H1 (cell line): ENCODE results near the gene EIF2S2. TPM values are rescaled to one million over a fixed set of nuclear protein-coding genes. Genes with fewer than 3 reads are reported as not detected.

ENCODE experiments used
- CTCF ChIA-PET: fragments of 300-600 bp; sonication (Branson Sonifier 250); formaldehyde crosslinking; loops from one replicate; lab custom pipeline; 2021; ENCODE audit not compliant: partially characterized antibody; lab: Charles Lee
- POLR2A ChIA-PET: fragments of 300-600 bp; sonication (Branson Sonifier 250); formaldehyde crosslinking; loops from one replicate; lab custom pipeline; 2021; ENCODE audit warnings: inconsistent platforms; ENCODE audit not compliant: partially characterized antibody; lab: Charles Lee
- DNase-seq, 2 experiments: peaks; one replicate each; pipeline versions ENCODE4 v3.0.0 to v3.0.0-alpha.2; 2010 to 2022; ENCODE audit warnings: low spot score in 2 of 2, low read depth in 1 of 2, mixed read lengths in 1 of 2
- FAIRE-seq: peaks from 2 replicates; lab custom pipeline; 2011; peaks lifted over from hg19 to GRCh38; lab: Jason Lieb, UNC
- H2AFZ ChIP-seq: 2 replicates; pipeline ENCODE4 v1.8.1; 2012; ENCODE audit warnings: low read length, inconsistent platforms
- H2AK5ac ChIP-seq: 2 replicates; pipeline ENCODE4 v1.6.1; 2013; ENCODE audit warnings: low read depth, low read length
- H2BK120ac ChIP-seq: replicated peaks from 2 replicates; pipeline ENCODE3; 2013; ENCODE audit warnings: low read depth, low read length, inconsistent platforms
- H2BK12ac ChIP-seq: 2 replicates; pipeline ENCODE4 v1.6.1; 2013; ENCODE audit warnings: low read depth, low read length
- H2BK15ac ChIP-seq: 2 replicates; pipeline ENCODE4 v1.6.1; 2013; ENCODE audit warnings: low read length
- H2BK20ac ChIP-seq: 2 replicates; pipeline ENCODE4 v1.6.1; 2013; ENCODE audit warnings: low read length
- H2BK5ac ChIP-seq: 2 replicates; pipeline ENCODE4 v1.6.1; 2013; ENCODE audit warnings: low read depth, low read length
- H3K14ac ChIP-seq: 2 replicates; pipeline ENCODE4 v1.6.1; 2013; ENCODE audit warnings: inconsistent platforms; ENCODE audit not compliant: insufficient read length
- H3K18ac ChIP-seq: 2 replicates; pipeline ENCODE4 v1.6.1; 2013; ENCODE audit warnings: low read length; ENCODE audit errors: extremely low read depth
- H3K23ac ChIP-seq: 2 replicates; pipeline ENCODE4 v1.6.1; 2013; ENCODE audit warnings: inconsistent platforms; ENCODE audit not compliant: insufficient read length
- H3K23me2 ChIP-seq: 2 replicates; pipeline ENCODE4 v1.6.1; 2013; ENCODE audit warnings: low read depth, low read length
- H3K27ac ChIP-seq: 2 replicates; pipeline ENCODE4 v1.6.1; 2011; ENCODE audit warnings: low read depth, low read length, inconsistent platforms
- H3K27me3 ChIP-seq, 4 experiments: replicated peaks in 1 of 4; 1 replicate in 1 of 4; 2 replicates in 3 of 4; pipeline versions ENCODE4 v1.6.1 to v1.8.1; 2011 to 2013; ENCODE audit warnings: low read length in 3 of 4, mild to moderate bottlenecking in 3 of 4, inconsistent platforms in 2 of 4, mixed read lengths in 2 of 4, moderate library complexity in 1 of 4; ENCODE audit not compliant: control insufficient read depth in 3 of 4, insufficient read depth in 3 of 4; ENCODE audit errors: extremely low read depth in 1 of 4
- H3K36me3 ChIP-seq, 4 experiments: 2 replicates each; pipeline versions ENCODE4 v1.6.1 to v1.8.1; 2011 to 2013; ENCODE audit warnings: mild to moderate bottlenecking in 4 of 4, low read length in 3 of 4, moderate library complexity in 2 of 4, control low read depth in 1 of 4, inconsistent platforms in 1 of 4; ENCODE audit not compliant: insufficient read depth in 4 of 4, control insufficient read depth in 2 of 4
- H3K4ac ChIP-seq: replicated peaks from 2 replicates; pipeline ENCODE3; 2013; ENCODE audit warnings: low read length, low read depth, mixed read lengths, inconsistent platforms; ENCODE audit not compliant: insufficient read length
- H3K4me1 ChIP-seq, 4 experiments: replicated peaks in 1 of 4; 1 replicate in 1 of 4; 2 replicates in 3 of 4; pipeline versions ENCODE4 v1.6.1 to v1.8.1; 2011 to 2013; ENCODE audit warnings: low read length in 3 of 4, inconsistent platforms in 2 of 4, mixed read lengths in 1 of 4; ENCODE audit not compliant: insufficient read depth in 4 of 4, control insufficient read depth in 3 of 4
- H3K4me2 ChIP-seq, 2 experiments: 2 replicates each; pipeline versions ENCODE4 v1.6.1 to v1.8.1; 2011 to 2013; ENCODE audit warnings: low read depth in 2 of 2, low read length in 2 of 2, control low read depth in 1 of 2, inconsistent platforms in 1 of 2, mild to moderate bottlenecking in 1 of 2; ENCODE audit not compliant: insufficient read depth in 1 of 2
- H3K4me3 ChIP-seq, 4 experiments: fragments of 200-600, 300-600 bp in 1 of 4; sonication (generic), shearing (Covaris generic), sonication (Bioruptor Twin) in 1 of 4; 2 replicates each; pipeline versions ENCODE4 v1.5.1 to v1.8.1; 2011 to 2016; ENCODE audit warnings: low read length in 4 of 4, low read depth in 3 of 4, control low read depth in 2 of 4, inconsistent platforms in 2 of 4, mild to moderate bottlenecking in 2 of 4, mixed read lengths in 1 of 4, moderate library complexity in 1 of 4; ENCODE audit not compliant: insufficient read depth in 2 of 4; ENCODE audit errors: extremely low read depth in 1 of 4
- H3K56ac ChIP-seq: replicated peaks from 2 replicates; pipeline ENCODE3; 2013; ENCODE audit warnings: low read depth, mild to moderate bottlenecking, mixed read lengths, low read length, inconsistent platforms; ENCODE audit not compliant: insufficient read length
- H3K79me1 ChIP-seq: 2 replicates; pipeline ENCODE4 v1.6.1; 2013; ENCODE audit warnings: low read depth, low read length, control low read depth
- H3K79me2 ChIP-seq, 2 experiments: 2 replicates each; pipeline versions ENCODE4 v1.6.1 to v1.8.1; 2012 to 2013; ENCODE audit warnings: low read length in 2 of 2, mild to moderate bottlenecking in 2 of 2, inconsistent platforms in 1 of 2; ENCODE audit not compliant: insufficient read depth in 2 of 2, control insufficient read depth in 1 of 2
- H3K9ac ChIP-seq, 4 experiments: replicated peaks in 1 of 4; 1 replicate in 1 of 4; 2 replicates in 3 of 4; pipeline versions ENCODE4 v1.6.1 to v1.8.1; 2011 to 2013; ENCODE audit warnings: low read depth in 3 of 4, low read length in 3 of 4, control low read depth in 2 of 4, mild to moderate bottlenecking in 2 of 4, moderate library complexity in 2 of 4, inconsistent platforms in 1 of 4; ENCODE audit errors: extremely low read depth in 1 of 4
- H3K9me3 ChIP-seq, 2 experiments: 2 replicates each; pipeline versions ENCODE4 v1.6.1 to v1.8.1; 2012 to 2013; ENCODE audit warnings: mild to moderate bottlenecking in 2 of 2, moderate library complexity in 2 of 2, control low read depth in 1 of 2, inconsistent platforms in 1 of 2, low read depth in 1 of 2, low read length in 1 of 2, mixed read lengths in 1 of 2; ENCODE audit not compliant: insufficient read depth in 2 of 2
- H4K20me1 ChIP-seq, 2 experiments: replicated peaks in 1 of 2; 2 replicates each; pipeline versions ENCODE3 to v1.8.1; 2011 to 2013; ENCODE audit warnings: inconsistent platforms in 2 of 2, low read length in 2 of 2, mild to moderate bottlenecking in 1 of 2; ENCODE audit not compliant: insufficient read depth in 2 of 2, control insufficient read depth in 1 of 2
- H4K5ac ChIP-seq: 2 replicates; pipeline ENCODE4 v1.6.1; 2013; ENCODE audit warnings: low read length, low read depth, mixed read lengths, inconsistent platforms; ENCODE audit not compliant: insufficient read length
- H4K8ac ChIP-seq: 2 replicates; pipeline ENCODE4 v1.8.0; 2013; ENCODE audit warnings: mild to moderate bottlenecking, moderate library complexity, low read length, inconsistent platforms; ENCODE audit not compliant: insufficient read depth; ENCODE audit errors: extremely low read depth
- H4K91ac ChIP-seq: replicated peaks from 2 replicates; pipeline ENCODE3; 2013; ENCODE audit warnings: low read length, mixed read lengths, inconsistent platforms; ENCODE audit not compliant: insufficient read length
- BRCA1 ChIP-seq: IDR thresholded peaks from 2 replicates; pipeline ENCODE4 v1.6.1; 2012; ENCODE audit warnings: low read depth, low read length, improper control_type of control experiment
- CTCF ChIP-seq, 3 experiments: IDR thresholded peaks; 1 replicate in 2 of 3; 2 replicates in 1 of 3; pipeline versions ENCODE4 v1.5.1 to v1.6.1; 2011; ENCODE audit warnings: low read length in 3 of 3, mild to moderate bottlenecking in 3 of 3, inconsistent platforms in 2 of 3, low read depth in 1 of 3, moderate library complexity in 1 of 3; ENCODE audit not compliant: insufficient read depth in 1 of 3; ENCODE audit errors: control extremely low read depth in 1 of 3
- FOSL1 ChIP-seq: IDR thresholded peaks from 2 replicates; pipeline ENCODE4 v1.6.1; 2011; ENCODE audit warnings: mild to moderate bottlenecking, low read depth, low read length, moderate library complexity; ENCODE audit not compliant: insufficient read depth
- HDAC6 ChIP-seq: IDR thresholded peaks from one replicate; pipeline ENCODE4 v1.7.1; 2012; ENCODE audit warnings: low read depth, mild to moderate bottlenecking, inconsistent platforms, low read length, moderate library complexity
- JUND ChIP-seq: IDR thresholded peaks from 2 replicates; pipeline ENCODE4 v1.6.1; 2011; ENCODE audit warnings: mild to moderate bottlenecking, improper control_type of control experiment, low read length
- KDM5A ChIP-seq: fragments of 200-600 bp; IDR thresholded peaks from 2 replicates; pipeline ENCODE4 v1.7.1; 2012; ENCODE audit warnings: mild to moderate bottlenecking, low read length, inconsistent platforms, mixed read lengths
- POLR2A ChIP-seq, 2 experiments: IDR thresholded peaks; 1 replicate in 1 of 2; 2 replicates in 1 of 2; pipeline ENCODE4 v1.6.1; 2011; ENCODE audit warnings: low read depth in 2 of 2, low read length in 2 of 2, mild to moderate bottlenecking in 2 of 2; ENCODE audit errors: control extremely low read depth in 1 of 2
- POLR2AphosphoS5 ChIP-seq: IDR thresholded peaks from 2 replicates; pipeline ENCODE4 v1.6.1; 2011; ENCODE audit warnings: low read depth, low read length
- RFX5 ChIP-seq: IDR thresholded peaks from 2 replicates; pipeline ENCODE4 v1.6.1; 2011; ENCODE audit warnings: low read depth, low read length, improper control_type of control experiment, borderline replicate concordance
- RXRA ChIP-seq: IDR thresholded peaks from 2 replicates; pipeline ENCODE4 v1.6.1; 2011; ENCODE audit warnings: low read depth, mild to moderate bottlenecking, low read length, moderate library complexity; ENCODE audit not compliant: insufficient read depth
- SP1 ChIP-seq: IDR thresholded peaks from 2 replicates; pipeline ENCODE4 v1.6.1; 2011; ENCODE audit warnings: low read depth, low read length
- SP4 ChIP-seq: IDR thresholded peaks from 2 replicates; pipeline ENCODE4 v1.6.1; 2012; ENCODE audit warnings: low read length, inconsistent platforms
- ZNF274 ChIP-seq: IDR thresholded peaks from 2 replicates; pipeline ENCODE4 v1.7.0; 2012; ENCODE audit warnings: low read length, borderline replicate concordance; ENCODE audit errors: extremely low read depth
- WGBS, 2 experiments: shearing (Covaris generic) in 1 of 2; methylation state at CpG; one replicate each; pipeline versions ENCODE4 v1.1.6 to v1.1.7; 2013 to 2015; ENCODE audit warnings: low lambda C conversion rate in 2 of 2, mixed read lengths in 2 of 2, inconsistent platforms in 1 of 2, low coverage in 1 of 2, missing lambda C conversion rate in 1 of 2; ENCODE audit not compliant: insufficient replicate concordance in 2 of 2, insufficient coverage in 1 of 2, insufficient read length in 1 of 2; ENCODE audit errors: extremely low coverage in 1 of 2, missing lambda C conversion rate in 1 of 2; 5-methylcytosine and 5-hydroxymethylcytosine counted together
- polyA plus RNA-seq, 7 experiments: library from polyadenylated mRNA; depleted of rRNA in 3 of 7; stranded (reverse) in 5 of 7; unstranded in 2 of 7; fragments of >200 nt in 5 of 7; fragments of 200-250 nt in 2 of 7; gene quantifications; 1 replicate in 5 of 7; 2 replicates in 1 of 7; 4 replicates in 1 of 7; pipeline versions ENCODE4 v1.2.1 to v1.2.3, GENCODE V29; 2011 to 2013; ENCODE audit warnings: missing spikeins in 2 of 7, mixed read lengths in 2 of 7
- total RNA-seq: library from RNA; stranded (reverse); fragmentation: NEBNext Ultra II Directional; extraction: Animal tissue kit (Norgen Biotek cat#: 25700); gene quantifications from 2 replicates; pipeline ENCODE4 v1.2.1, GENCODE V29; 2021

The EIF2S2 gene
- total and polyA plus RNA-seq, 2 of the 8 experiments (the other 6 are each of a cell fraction or from before 2014, with no cell fraction given) = 59.5 to 142 TPM

- no peak for FAIRE-seq
- H3K9ac ChIP-seq = no peak overlapping the region
- H2BK120ac ChIP-seq = no peak overlapping the region
- no peak overlapping the region for H4K8ac ChIP-seq
- peaks cover 11 to 20% of the 10 kb centered on the region in 2 experiments for H4K20me1 ChIP-seq
- H3K4me3 ChIP-seq = no peak overlapping the region
- H3K14ac ChIP-seq = no peak overlapping the region
- no peak overlapping the region for H2AK5ac ChIP-seq
- peaks cover 0 to 9% (median 1%) of the 10 kb centered on the region in 4 experiments; a peak in 4 of 7 replicates for H3K4me1 ChIP-seq
- H2BK12ac ChIP-seq = no peak overlapping the region
- H3K23ac ChIP-seq = no peak overlapping the region
- no peaks in the 10 kb centered on the region; the same call in 1 of the 2 replicates for H3K23me2 ChIP-seq
- no peaks in the 10 kb centered on the region for H3K27me3 ChIP-seq
- peaks cover 0 to 11% (median 2%) of the 10 kb centered on the region in 4 experiments; a peak in 6 of 8 replicates for H3K36me3 ChIP-seq
- H3K27ac ChIP-seq = no peak overlapping the region
- no peak overlapping the region for H3K4me2 ChIP-seq
- no peak overlapping the region for H4K5ac ChIP-seq
- 81% methylated on average over 8 of the region's 8 CpGs; no CpG with 5 or more reads in 1 of the 2 experiments for WGBS, 2 experiments
- H3K9me3 ChIP-seq = no peaks in the 10 kb centered on the region
- H3K79me2 ChIP-seq = peaks cover 0 to 23% of the 10 kb centered on the region in 2 experiments; a peak in 2 of 4 replicates
- no peak overlapping the region for H3K56ac ChIP-seq
- H2BK15ac ChIP-seq = no peak overlapping the region
- no peak overlapping the region for H2BK5ac ChIP-seq
- H2BK20ac ChIP-seq = no peak overlapping the region
- no peak overlapping the region for H3K4ac ChIP-seq
- DNase-seq = no peak
- peaks cover under 1% of the 10 kb centered on the region; the same call in 1 of the 2 replicates for H3K79me1 ChIP-seq
- H2AFZ ChIP-seq = no peak overlapping the region
- no peak overlapping the region for H4K91ac ChIP-seq
- no peak overlapping the region for H3K18ac ChIP-seq
- POLR2A ChIA-PET = interaction anchor here (1.1 kb wide), 1 partner anchor 110 kb away, joined by 3 read pairs; no protein-coding TSS in a partner anchor
- CTCF ChIA-PET = interaction anchor here (0.6 to 1.9 kb wide), 9 partner anchors 9 to 209 kb away, joined by 3 to 8 read pairs (median 4); no protein-coding TSS in a partner anchor
- TF ChIP-seq HDAC6 (no peak), FOSL1 (no peak), BRCA1 (no peak), ZNF274 (no peak), CTCF (IDR thresholded peaks at IDR 0.05; ENCODE audit: control extremely low read depth in 1 of 3, insufficient read depth in 1 of 3, low read depth in 1 of 3, low read length in 3 of 3) (no peak), POLR2A (IDR thresholded peaks at IDR 0.05; ENCODE audit: control extremely low read depth in 1 of 2, low read depth in 2 of 2, low read length in 2 of 2) (no peak), SP4 (no peak), RFX5 (no peak), KDM5A (no peak), SP1 (no peak), POLR2AphosphoS5 (no peak), JUND (no peak), RXRA (no peak)
Measured at GRCh38 chr20:34072076-34072475, 40.0 kb downstream of the EIF2S2 start.
